Esophagus muscularis mucosa (tissue), 4 donors: ENCODE measurements around the gene FBN1. TPM values are rescaled to one million over a fixed set of nuclear protein-coding genes. Genes with fewer than 3 reads are reported as not detected.

Experiments
- DNase-seq: peaks from one replicate; pipeline ENCODE4 v3.0.0-alpha.2; 2017; ENCODE audit errors: extremely low spot score
- H3K27ac ChIP-seq, 4 donors: fragments of 200-600 bp; sonication (generic); replicated peaks in 1 of 4; 1 replicate in 3 of 4; 2 replicates in 1 of 4; pipeline ENCODE4 v1.5.1; 2016 to 2019; ENCODE audit warnings: mild to moderate bottlenecking in 1 of 4
- H3K27me3 ChIP-seq, 4 donors: fragments of 200-600 bp; sonication (generic); one replicate each; pipeline versions ENCODE4 v1.5.1 to v1.6.0; 2016 to 2019
- H3K36me3 ChIP-seq, 4 donors: fragments of 200-600 bp; sonication (generic); one replicate each; pipeline ENCODE4 v1.5.1; 2016 to 2019
- H3K4me1 ChIP-seq, 4 donors: fragments of 200-600 bp; sonication (generic); one replicate each; pipeline ENCODE4 v1.5.1; 2016 to 2019
- H3K4me3 ChIP-seq, 4 donors: fragments of 200-600 bp; sonication (generic); 1 replicate in 2 of 4; 2 replicates in 2 of 4; pipeline ENCODE4 v1.5.1; 2016 to 2019; ENCODE audit warnings: mild to moderate bottlenecking in 4 of 4, moderate library complexity in 1 of 4
- H3K9me3 ChIP-seq, 4 donors: fragments of 200-600 bp; sonication (generic); 1 replicate in 3 of 4; 2 replicates in 1 of 4; pipeline ENCODE4 v1.5.1; 2016 to 2019
- CTCF ChIP-seq, 3 experiments: fragments of 200-600 bp in 2 of 3; fragments of 450-650 bp in 1 of 3; sonication (generic) in 2 of 3; IDR thresholded peaks; one replicate each; pipeline ENCODE4 v1.5.1; 2017 to 2019; ENCODE audit warnings: antibody characterized with exemption in 3 of 3, mild to moderate bottlenecking in 2 of 3, moderate library complexity in 1 of 3
- EP300 ChIP-seq: sonication (generic); formaldehyde crosslinking; IDR thresholded peaks from one replicate; pipeline ENCODE4 v1.6.1; 2017; ENCODE audit warnings: antibody characterized with exemption
- POLR2A ChIP-seq: fragments of 450-650 bp; IDR thresholded peaks from one replicate; pipeline ENCODE4 v1.6.1; 2017; ENCODE audit warnings: antibody characterized with exemption, moderate library complexity, mild to moderate bottlenecking, low read depth
- POLR2AphosphoS5 ChIP-seq, 2 donors: sonication (generic); formaldehyde crosslinking; IDR thresholded peaks; one replicate each; pipeline ENCODE4 v1.6.1; 2017; ENCODE audit warnings: antibody characterized with exemption in 2 of 2
- WGBS: methylation state at CpG from one replicate; pipeline ENCODE4 v1.1.5; 2018; 5-methylcytosine and 5-hydroxymethylcytosine counted together
- intact Hi-C: fragments of 100-400 bp; cut with DNase I; formaldehyde crosslinking; loops from one replicate; pipeline ENCODE4 v1.15.1; 2023
- total RNA-seq, 4 donors: library from RNA; depleted of rRNA; stranded (reverse); fragments of >200 nt; gene quantifications; one replicate each; pipeline versions ENCODE4 v1.1.0 to v1.2.1, GENCODE V29; 2016

Gene FBN1
- total RNA-seq, 4 donors from 2014 or later: 159 to 253 (median 226) TPM

GRCh38 chr15:48554112-48554511 is 91.4 kb downstream of the FBN1 start:
- intact Hi-C loops: no loop called here
- no peak overlapping the region for H3K4me3 ChIP-seq
- peaks cover 28 to 84% (median 81%) of the 10 kb centered on the region in 4 donors for H3K4me1 ChIP-seq
- no peaks in the 10 kb centered on the region for H3K9me3 ChIP-seq
- no peak for TF ChIP-seq CTCF (IDR thresholded peaks at IDR 0.05)
- no peak for TF ChIP-seq POLR2A
- TF ChIP-seq POLR2AphosphoS5 (IDR thresholded peaks at IDR 0.05): no peak
- TF ChIP-seq EP300: no peak
- no peak for DNase-seq
- no peaks in the 10 kb centered on the region for H3K36me3 ChIP-seq
- H3K27me3 ChIP-seq: no peaks in the 10 kb centered on the region
- WGBS: 92% methylated on average over 5 of the region's 5 CpGs
- H3K27ac ChIP-seq: peak overlapping the region in 3 of 4 donors; percentile 16 to 31 (median 27)

GRCh38 chr15:48553559-48553958 is 92.0 kb downstream of the FBN1 start:
- TF ChIP-seq EP300: no peak
- DNase-seq: no peak
- H3K27ac ChIP-seq: peak overlapping the region in 2 of 4 donors; percentile 27 to 31
- peaks cover 29 to 83% (median 81%) of the 10 kb centered on the region in 4 donors for H3K4me1 ChIP-seq
- no peaks in the 10 kb centered on the region for H3K9me3 ChIP-seq
- H3K27me3 ChIP-seq: no peaks in the 10 kb centered on the region
- H3K4me3 ChIP-seq: no peak overlapping the region
- 48% methylated on average over 2 of the region's 2 CpGs for WGBS
- intact Hi-C loops: no loop called here
- no peaks in the 10 kb centered on the region for H3K36me3 ChIP-seq

GRCh38 chr15:48550822-48551525 is 94.5 kb downstream of the FBN1 start:
- Histone ChIP-seq H3K9me3 (no peaks in the 10 kb centered on the region), H3K27me3 (no peaks in the 10 kb centered on the region), H3K27ac (peak overlapping the region in 1 of 4 donors; percentile 29), H3K4me3 (no peak overlapping the region), H3K4me1 (peaks cover 21 to 83% (median 81%) of the 10 kb centered on the region in 4 donors), H3K36me3 (no peaks in the 10 kb centered on the region)
- intact Hi-C loops: no loop called here
- TF ChIP-seq POLR2AphosphoS5 (IDR thresholded peaks at IDR 0.05): no peak
- TF ChIP-seq CTCF (IDR thresholded peaks at IDR 0.05): no peak
- no peak for TF ChIP-seq EP300
- no peak for TF ChIP-seq POLR2A
- 82% methylated on average over 3 of the region's 3 CpGs for WGBS
- no peak for DNase-seq

GRCh38 chr15:48548455-48548854 is 97.1 kb downstream of the FBN1 start:
- peaks cover 20 to 76% (median 73%) of the 10 kb centered on the region in 4 donors for H3K4me1 ChIP-seq
- DNase-seq: no peak
- no peaks in the 10 kb centered on the region for H3K27me3 ChIP-seq
- H3K27ac ChIP-seq: peak overlapping the region; percentile 52 to 75 (median 62)
- H3K36me3 ChIP-seq: no peaks in the 10 kb centered on the region
- no peak overlapping the region for H3K4me3 ChIP-seq
- 64% methylated on average over 2 of the region's 2 CpGs for WGBS
- intact Hi-C loops: no loop called here
- TF ChIP-seq POLR2A (no peak), CTCF (IDR thresholded peaks at IDR 0.05) (no peak), EP300 (no peak), POLR2AphosphoS5 (IDR thresholded peaks at IDR 0.05) (no peak)
- H3K9me3 ChIP-seq: no peaks in the 10 kb centered on the region

GRCh38 chr15:48547286-48547685 is 98.2 kb downstream of the FBN1 start:
- Histone ChIP-seq H3K4me3 (no peak overlapping the region), H3K4me1 (peaks cover 20 to 79% (median 74%) of the 10 kb centered on the region in 4 donors), H3K27ac (peak overlapping the region; percentile 52 to 75 (median 62)), H3K36me3 (no peaks in the 10 kb centered on the region), H3K9me3 (no peaks in the 10 kb centered on the region), H3K27me3 (no peaks in the 10 kb centered on the region)
- WGBS: 61% methylated on average over 4 of the region's 4 CpGs
- intact Hi-C loops: no loop called here
- no peak for DNase-seq
- TF ChIP-seq POLR2AphosphoS5 (IDR thresholded peaks at IDR 0.05) (no peak), EP300 (no peak), CTCF (IDR thresholded peaks at IDR 0.05) (no peak), POLR2A (no peak)
